Neural cell (in vitro differentiated cells): ENCODE measurements around the gene CCDC69. TPM values are rescaled to one million over a fixed set of nuclear protein-coding genes. Genes with fewer than 3 reads are reported as not detected.

Source experiments
- H2AFZ ChIP-seq: fragments of 200-600, 300-800 bp; sonication (generic), shearing (Covaris generic); 2 replicates; pipeline ENCODE4 v1.6.0; 2014; ENCODE audit warnings: low read depth, mild to moderate bottlenecking, antibody characterized with exemption, low read length, moderate library complexity
- H3F3A ChIP-seq: fragments of 200-600 bp; shearing (Covaris generic); 2 replicates; pipeline ENCODE4 v1.6.1; 2016; ENCODE audit warnings: mild to moderate bottlenecking, moderate library complexity, mixed read lengths, antibody characterized with exemption, low read length; ENCODE audit not compliant: insufficient read depth, poor library complexity, severe bottlenecking
- H3K27ac ChIP-seq: fragments of 200-600, 300-800 bp; sonication (generic), shearing (Covaris generic); 2 replicates; pipeline ENCODE4 v1.5.1; 2014; ENCODE audit warnings: mild to moderate bottlenecking, low read length, moderate library complexity
- H3K27me3 ChIP-seq: fragments of 300-800, 200-600 bp; sonication (generic), shearing (Covaris generic); 2 replicates; pipeline ENCODE4 v1.6.0; 2014; ENCODE audit warnings: mild to moderate bottlenecking, low read depth, low read length, moderate library complexity; ENCODE audit not compliant: insufficient read depth
- H3K36me3 ChIP-seq: fragments of 300-800, 200-600 bp; sonication (generic), shearing (Covaris generic); 2 replicates; pipeline ENCODE4 v1.5.1; 2014; ENCODE audit warnings: mild to moderate bottlenecking, antibody characterized with exemption, low read length, moderate library complexity; ENCODE audit not compliant: insufficient read depth
- H3K4me2 ChIP-seq: fragments of 300-800, 200-600 bp; sonication (generic), shearing (Covaris generic); 2 replicates; pipeline ENCODE4 v1.6.0; 2014; ENCODE audit warnings: mild to moderate bottlenecking, low read length
- H3K4me3 ChIP-seq: fragments of 300-800, 200-600 bp; sonication (generic), shearing (Covaris generic); 2 replicates; pipeline ENCODE4 v1.5.1; 2014; ENCODE audit warnings: mild to moderate bottlenecking, low read length, moderate library complexity
- H3K79me2 ChIP-seq: fragments of 200-600 bp; shearing (Covaris generic); replicated peaks from 2 replicates; pipeline ENCODE4 v1.6.0; 2014; ENCODE audit warnings: mild to moderate bottlenecking, low read length, moderate library complexity; ENCODE audit not compliant: insufficient read depth
- H3K9ac ChIP-seq: fragments of 300-800, 200-600 bp; sonication (generic), shearing (Covaris generic); 2 replicates; pipeline ENCODE4 v1.6.1; 2016; ENCODE audit warnings: mild to moderate bottlenecking, low read length, mixed read lengths
- H3K9me2 ChIP-seq: fragments of 200-600 bp; shearing (Covaris generic); 2 replicates; pipeline ENCODE4 v1.6.1; 2016; ENCODE audit warnings: mild to moderate bottlenecking, low read length, mixed read lengths; ENCODE audit not compliant: insufficient read depth
- H3K9me3 ChIP-seq: fragments of 200-600, 300-800 bp; sonication (generic), shearing (Covaris generic); 2 replicates; pipeline ENCODE4 v1.6.1; 2016; ENCODE audit warnings: mild to moderate bottlenecking, mixed run types, low read length, moderate library complexity, mixed read lengths
- H4K20me1 ChIP-seq: fragments of 200-600 bp; shearing (Covaris generic); 2 replicates; pipeline ENCODE4 v1.6.1; 2016; ENCODE audit warnings: mild to moderate bottlenecking, mixed run types; ENCODE audit not compliant: insufficient read depth
- EP300 ChIP-seq: fragments of 450-650 bp; conservative IDR thresholded peaks from 2 replicates; pipeline ENCODE4 v1.6.1; 2014; ENCODE audit warnings: antibody characterized with exemption, mild to moderate bottlenecking, moderate library complexity; ENCODE audit not compliant: poor library complexity, severe bottlenecking
- EZH2 ChIP-seq: fragments of 200-600, 300-800 bp; shearing (Covaris generic), sonication (generic); IDR thresholded peaks from 2 replicates; pipeline ENCODE4 v1.6.1; 2014; ENCODE audit warnings: antibody characterized with exemption, low read length, borderline replicate concordance, mild to moderate bottlenecking; ENCODE audit not compliant: insufficient read depth, poor library complexity, severe bottlenecking
- MXI1 ChIP-seq: fragments of 450-650 bp; conservative IDR thresholded peaks from 2 replicates; pipeline ENCODE4 v1.6.1; 2014; ENCODE audit warnings: antibody characterized with exemption, mild to moderate bottlenecking; ENCODE audit not compliant: poor library complexity, severe bottlenecking
- POLR2AphosphoS5 ChIP-seq: IDR thresholded peaks from 2 replicates; pipeline ENCODE4 v1.6.1; 2012
- RAD21 ChIP-seq: fragments of 450-650 bp; conservative IDR thresholded peaks from 2 replicates; pipeline ENCODE4 v1.6.1; 2014; ENCODE audit warnings: antibody characterized with exemption, mild to moderate bottlenecking, moderate library complexity
- SMC3 ChIP-seq: fragments of 450-650 bp; conservative IDR thresholded peaks from 2 replicates; pipeline ENCODE4 v1.6.1; 2014; ENCODE audit warnings: antibody characterized with exemption, mild to moderate bottlenecking, moderate library complexity; ENCODE audit not compliant: poor library complexity
- TAF1 ChIP-seq: IDR thresholded peaks from 2 replicates; pipeline ENCODE4 v1.6.1; 2012; ENCODE audit warnings: low read depth
- polyA plus RNA-seq: library from polyadenylated mRNA; depleted of rRNA; stranded (reverse); fragments of >200 nt; gene quantifications from 2 replicates; pipeline ENCODE4 v1.2.3, GENCODE V29; 2014
- TF ChIP-seq, protein P1 (sequence below): IDR thresholded peaks from 2 replicates; pipeline ENCODE4 v1.6.1; 2012; ENCODE audit warnings: borderline replicate concordance
- TF ChIP-seq, protein P2 (sequence below): fragments of 450-650 bp; IDR thresholded peaks from 2 replicates; pipeline ENCODE4 v1.5.1; 2014; ENCODE audit warnings: antibody characterized with exemption, mild to moderate bottlenecking, moderate library complexity; ENCODE audit not compliant: poor library complexity, severe bottlenecking

Gene CCDC69
- polyA plus RNA-seq, 1 donor from 2014 or later = not detected

DNA sequence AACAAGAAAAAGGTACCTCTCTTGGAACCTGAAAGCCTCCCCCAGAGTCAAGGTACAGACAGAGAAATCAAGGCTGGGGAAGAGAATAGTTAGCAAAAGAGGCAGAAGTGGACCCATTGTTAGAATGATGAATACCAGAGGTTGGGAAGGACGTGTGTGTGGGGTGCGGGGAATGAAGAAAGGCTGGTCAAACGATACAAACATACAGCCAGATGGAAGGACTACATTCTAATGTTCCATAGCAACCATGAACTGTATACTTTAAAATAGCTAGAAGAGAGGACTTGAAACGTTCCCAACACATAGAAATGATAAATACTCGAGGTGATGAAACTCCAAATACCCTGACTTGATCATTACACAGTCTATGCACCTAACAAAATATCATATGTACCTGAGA lies 7.1 kb downstream of the CCDC69 start:
- no peak overlapping the region for H2AFZ ChIP-seq
- no peaks in the 10 kb centered on the region for H3K27me3 ChIP-seq
- H4K20me1 ChIP-seq = no peaks in the 10 kb centered on the region
- no peak overlapping the region for H3K4me3 ChIP-seq
- H3K27ac ChIP-seq = no peak overlapping the region
- H3K79me2 ChIP-seq = no peaks in the 10 kb centered on the region
- no peak overlapping the region for H3K4me2 ChIP-seq
- H3F3A ChIP-seq = no peaks in the 10 kb centered on the region
- TF ChIP-seq MXI1 (no peak), TAF1 (no peak), EP300 (no peak), EZH2 (no peak), RAD21 (no peak), SMC3 (no peak), POLR2AphosphoS5 (no peak)
- TF ChIP-seq, protein P1, sequence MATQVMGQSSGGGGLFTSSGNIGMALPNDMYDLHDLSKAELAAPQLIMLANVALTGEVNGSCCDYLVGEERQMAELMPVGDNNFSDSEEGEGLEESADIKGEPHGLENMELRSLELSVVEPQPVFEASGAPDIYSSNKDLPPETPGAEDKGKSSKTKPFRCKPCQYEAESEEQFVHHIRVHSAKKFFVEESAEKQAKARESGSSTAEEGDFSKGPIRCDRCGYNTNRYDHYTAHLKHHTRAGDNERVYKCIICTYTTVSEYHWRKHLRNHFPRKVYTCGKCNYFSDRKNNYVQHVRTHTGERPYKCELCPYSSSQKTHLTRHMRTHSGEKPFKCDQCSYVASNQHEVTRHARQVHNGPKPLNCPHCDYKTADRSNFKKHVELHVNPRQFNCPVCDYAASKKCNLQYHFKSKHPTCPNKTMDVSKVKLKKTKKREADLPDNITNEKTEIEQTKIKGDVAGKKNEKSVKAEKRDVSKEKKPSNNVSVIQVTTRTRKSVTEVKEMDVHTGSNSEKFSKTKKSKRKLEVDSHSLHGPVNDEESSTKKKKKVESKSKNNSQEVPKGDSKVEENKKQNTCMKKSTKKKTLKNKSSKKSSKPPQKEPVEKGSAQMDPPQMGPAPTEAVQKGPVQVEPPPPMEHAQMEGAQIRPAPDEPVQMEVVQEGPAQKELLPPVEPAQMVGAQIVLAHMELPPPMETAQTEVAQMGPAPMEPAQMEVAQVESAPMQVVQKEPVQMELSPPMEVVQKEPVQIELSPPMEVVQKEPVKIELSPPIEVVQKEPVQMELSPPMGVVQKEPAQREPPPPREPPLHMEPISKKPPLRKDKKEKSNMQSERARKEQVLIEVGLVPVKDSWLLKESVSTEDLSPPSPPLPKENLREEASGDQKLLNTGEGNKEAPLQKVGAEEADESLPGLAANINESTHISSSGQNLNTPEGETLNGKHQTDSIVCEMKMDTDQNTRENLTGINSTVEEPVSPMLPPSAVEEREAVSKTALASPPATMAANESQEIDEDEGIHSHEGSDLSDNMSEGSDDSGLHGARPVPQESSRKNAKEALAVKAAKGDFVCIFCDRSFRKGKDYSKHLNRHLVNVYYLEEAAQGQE = no peak
- TF ChIP-seq, protein P2, sequence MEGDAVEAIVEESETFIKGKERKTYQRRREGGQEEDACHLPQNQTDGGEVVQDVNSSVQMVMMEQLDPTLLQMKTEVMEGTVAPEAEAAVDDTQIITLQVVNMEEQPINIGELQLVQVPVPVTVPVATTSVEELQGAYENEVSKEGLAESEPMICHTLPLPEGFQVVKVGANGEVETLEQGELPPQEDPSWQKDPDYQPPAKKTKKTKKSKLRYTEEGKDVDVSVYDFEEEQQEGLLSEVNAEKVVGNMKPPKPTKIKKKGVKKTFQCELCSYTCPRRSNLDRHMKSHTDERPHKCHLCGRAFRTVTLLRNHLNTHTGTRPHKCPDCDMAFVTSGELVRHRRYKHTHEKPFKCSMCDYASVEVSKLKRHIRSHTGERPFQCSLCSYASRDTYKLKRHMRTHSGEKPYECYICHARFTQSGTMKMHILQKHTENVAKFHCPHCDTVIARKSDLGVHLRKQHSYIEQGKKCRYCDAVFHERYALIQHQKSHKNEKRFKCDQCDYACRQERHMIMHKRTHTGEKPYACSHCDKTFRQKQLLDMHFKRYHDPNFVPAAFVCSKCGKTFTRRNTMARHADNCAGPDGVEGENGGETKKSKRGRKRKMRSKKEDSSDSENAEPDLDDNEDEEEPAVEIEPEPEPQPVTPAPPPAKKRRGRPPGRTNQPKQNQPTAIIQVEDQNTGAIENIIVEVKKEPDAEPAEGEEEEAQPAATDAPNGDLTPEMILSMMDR = no peak
- H3K9me3 ChIP-seq = no peaks in the 10 kb centered on the region
- no peaks in the 10 kb centered on the region for H3K9me2 ChIP-seq
- H3K36me3 ChIP-seq = no peaks in the 10 kb centered on the region
- H3K9ac ChIP-seq = no peak overlapping the region

DNA sequence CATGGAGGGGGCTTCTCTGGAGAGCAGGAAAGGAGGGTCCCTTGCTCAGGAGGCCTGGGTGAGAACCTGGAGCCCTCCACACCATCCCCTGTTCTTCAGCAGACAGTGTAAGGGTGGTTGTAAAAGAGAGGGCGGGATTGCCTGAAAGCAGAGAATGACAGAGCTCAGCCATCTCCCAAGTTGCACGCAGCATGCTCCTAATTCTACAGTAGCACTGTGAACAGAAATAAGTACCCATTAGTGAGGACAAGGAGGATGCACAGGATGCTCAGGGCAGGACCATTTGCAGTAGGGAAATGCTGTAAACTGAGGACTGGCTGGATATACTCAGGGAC lies 8.4 kb downstream of the CCDC69 start:
- no peaks in the 10 kb centered on the region for H3K79me2 ChIP-seq
- TF ChIP-seq TAF1 (no peak), EZH2 (no peak), SMC3 (no peak), MXI1 (no peak), EP300 (no peak), RAD21 (no peak), POLR2AphosphoS5 (no peak)
- TF ChIP-seq, protein P1 = no peak
- TF ChIP-seq, protein P2 = no peak
- no peaks in the 10 kb centered on the region for H3F3A ChIP-seq
- no peaks in the 10 kb centered on the region for H4K20me1 ChIP-seq
- H3K27me3 ChIP-seq = no peaks in the 10 kb centered on the region
- no peak overlapping the region for H2AFZ ChIP-seq
- no peak overlapping the region for H3K9ac ChIP-seq
- H3K36me3 ChIP-seq = no peaks in the 10 kb centered on the region
- H3K27ac ChIP-seq = no peak overlapping the region
- no peak overlapping the region for H3K4me3 ChIP-seq
- H3K9me3 ChIP-seq = no peaks in the 10 kb centered on the region
- no peak overlapping the region for H3K4me2 ChIP-seq
- no peaks in the 10 kb centered on the region for H3K9me2 ChIP-seq
